HL-60 (cell line): ENCODE results near the gene MACIR.

Experiments used
- DNase-seq, 2 experiments: peaks; one replicate each; pipeline ENCODE4 v3.0.0-alpha.2; 2010 to 2020; ENCODE audit warnings: low read depth in 1 of 2, low spot score in 1 of 2
- H3K27ac ChIP-seq: fragments of 250-450 bp; sonication (Bioruptor Pico); replicated peaks from 2 replicates; pipeline ENCODE4 v1.5.1; 2020; ENCODE audit warnings: mild to moderate bottlenecking, moderate library complexity
- H3K27me3 ChIP-seq: fragments of 250-450 bp; sonication (Bioruptor Pico); 2 replicates; pipeline ENCODE4 v1.5.1; 2021; ENCODE audit warnings: mild to moderate bottlenecking, moderate library complexity; ENCODE audit not compliant: insufficient read depth, poor library complexity, severe bottlenecking
- H3K4me3 ChIP-seq: replicated peaks from 2 replicates; pipeline ENCODE4 v1.5.1; 2011; ENCODE audit warnings: mild to moderate bottlenecking, control low read depth, low read length; ENCODE audit not compliant: insufficient read depth
- CTCF ChIP-seq: IDR thresholded peaks from one replicate; pipeline ENCODE4 v1.5.1; 2011; ENCODE audit warnings: low read length, control low read depth, inconsistent platforms; ENCODE audit not compliant: insufficient read depth
- GABPA ChIP-seq: IDR thresholded peaks from 2 replicates; pipeline ENCODE4 v1.6.1; 2012; ENCODE audit warnings: low read depth
- POLR2AphosphoS5 ChIP-seq: IDR thresholded peaks from 2 replicates; pipeline ENCODE4 v1.6.1; 2012; ENCODE audit warnings: low read depth
- REST ChIP-seq: IDR thresholded peaks from 2 replicates; pipeline ENCODE4 v1.6.1; 2012; ENCODE audit warnings: low read depth; ENCODE audit not compliant: insufficient replicate concordance
- SPI1 ChIP-seq: IDR thresholded peaks from 2 replicates; pipeline ENCODE4 v1.6.1; 2012; ENCODE audit warnings: low read depth, mild to moderate bottlenecking, borderline replicate concordance

MACIR gene

GRCh38 chr5:103235891-103236290, 22.7 kb upstream of the MACIR start:
- DNase-seq = no peak
- Histone ChIP-seq H3K27ac (no peak overlapping the region), H3K4me3 (no peak overlapping the region), H3K27me3 (no peaks in the 10 kb centered on the region)
- TF ChIP-seq GABPA (no peak), REST (no peak), SPI1 (no peak), CTCF (no peak), POLR2AphosphoS5 (no peak)

GRCh38 chr5:103237778-103238177, 20.8 kb upstream of the MACIR start:
- no peaks in the 10 kb centered on the region for H3K27me3 ChIP-seq
- H3K27ac ChIP-seq = no peak overlapping the region
- no peak for DNase-seq
- TF ChIP-seq POLR2AphosphoS5 (no peak), CTCF (no peak), SPI1 (no peak), REST (no peak), GABPA (no peak)
- H3K4me3 ChIP-seq = no peak overlapping the region

GRCh38 chr5:103243665-103244064, 14.9 kb upstream of the MACIR start:
- no peak for TF ChIP-seq CTCF
- no peak for TF ChIP-seq SPI1
- no peak for TF ChIP-seq GABPA
- TF ChIP-seq POLR2AphosphoS5 = no peak
- TF ChIP-seq REST = no peak
- no peak for DNase-seq

More at GRCh38 chr5:103243665-103244064, 14.9 kb upstream of the MACIR start:
- Histone ChIP-seq H3K27me3 (no peaks in the 10 kb centered on the region), H3K27ac (no peak overlapping the region), H3K4me3 (no peak overlapping the region)
